Measurements from ENCODE around the gene SDC1.

The SDC1 gene

DNA sequence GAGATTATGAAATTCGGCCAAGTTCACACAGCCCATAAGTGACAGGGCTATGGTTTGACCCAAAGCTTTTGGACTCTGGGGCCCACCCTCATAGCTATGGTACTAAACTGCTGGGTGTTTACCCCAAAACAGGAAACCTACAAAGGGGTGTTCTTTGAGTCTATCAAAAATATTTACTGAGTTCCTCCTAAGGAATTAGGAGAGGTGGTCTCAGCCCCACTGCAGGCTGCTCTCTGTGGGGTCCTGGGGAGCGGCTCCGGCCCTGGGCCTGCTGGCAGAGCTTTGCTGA, 45.5 kb downstream of the SDC1 start:
- Mint-ChIP-seq H3K36me3 (no peaks in the 10 kb centered on the region), H3K4me1 (no peaks in the 10 kb centered on the region)
- ATAC-seq: no peak

DNA sequence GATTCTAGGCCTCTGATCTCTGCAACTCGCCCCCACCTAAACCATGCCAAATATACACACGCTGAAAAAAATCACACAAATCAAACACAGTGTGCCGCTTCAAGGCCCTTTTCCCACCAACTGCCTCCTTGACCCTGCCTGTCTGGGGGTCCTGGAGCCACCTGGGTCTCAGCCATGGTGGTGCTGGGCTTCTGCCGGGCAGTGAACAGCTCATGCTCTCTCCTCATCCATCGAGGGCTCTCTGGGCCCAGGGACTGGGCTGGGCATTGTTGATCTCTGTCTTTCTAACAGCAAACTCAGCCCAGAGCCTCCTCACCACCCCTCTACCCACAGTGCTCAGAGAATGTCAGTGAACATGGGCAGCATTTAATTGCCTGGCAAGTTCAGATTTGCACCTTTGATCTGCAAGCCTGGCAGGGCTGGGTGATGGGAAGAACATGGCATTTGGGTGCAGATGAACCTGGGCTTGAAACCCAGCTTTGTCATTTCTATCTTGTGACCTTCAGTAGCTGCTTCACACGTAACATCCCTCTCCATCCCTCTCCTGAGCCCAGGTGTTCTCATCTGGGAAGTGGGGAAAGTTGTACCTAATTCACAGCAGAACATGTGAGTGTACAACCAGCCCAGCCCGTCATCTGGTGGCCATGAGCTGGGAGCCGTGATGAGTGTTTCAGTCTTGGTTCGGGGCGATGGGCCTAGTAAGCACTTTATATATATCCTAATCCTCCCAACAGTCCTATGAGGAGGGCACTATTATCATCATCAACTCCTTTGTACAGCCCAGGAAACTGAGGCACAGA, 46.1 kb downstream of the SDC1 start:
- H3K27me3 Mint-ChIP-seq: no peaks in the 10 kb centered on the region
- H3K9me3 Mint-ChIP-seq: no peaks in the 10 kb centered on the region
- no peaks in the 10 kb centered on the region for H3K4me1 Mint-ChIP-seq
- ATAC-seq: no peak
- no peak overlapping the region for H3K27ac Mint-ChIP-seq
- no peaks in the 10 kb centered on the region for H3K36me3 Mint-ChIP-seq
- no peak overlapping the region for H3K4me3 Mint-ChIP-seq

More for the DNA sequence above, 45.5 kb downstream of the SDC1 start:
- H3K4me3 Mint-ChIP-seq: no peak overlapping the region
- no peaks in the 10 kb centered on the region for H3K9me3 Mint-ChIP-seq
- peaks cover 3% of the 10 kb centered on the region for H3K27me3 Mint-ChIP-seq
- no peak overlapping the region for H3K27ac Mint-ChIP-seq

- no peaks in the 10 kb centered on the region for H3K27me3 Mint-ChIP-seq
- ATAC-seq: no peak
- H3K27ac Mint-ChIP-seq: no peak overlapping the region
- no peak overlapping the region for H3K4me3 Mint-ChIP-seq
- no peaks in the 10 kb centered on the region for H3K4me1 Mint-ChIP-seq
- no peaks in the 10 kb centered on the region for H3K9me3 Mint-ChIP-seq
- no peaks in the 10 kb centered on the region for H3K36me3 Mint-ChIP-seq
These were observed 46.7 kb downstream of the SDC1 start for GRCh38 chr2:20178249-20178607.

- Mint-ChIP-seq H3K36me3 (no peaks in the 10 kb centered on the region), H3K9me3 (no peaks in the 10 kb centered on the region)
- no peak for ATAC-seq
These were observed 47.2 kb downstream of the SDC1 start for GRCh38 chr2:20177556-20178248.

GRCh38 chr2:20176760-20177159, 48.2 kb downstream of the SDC1 start:
- ATAC-seq: no peak
- Mint-ChIP-seq H3K36me3 (no peaks in the 10 kb centered on the region), H3K27ac (no peak overlapping the region), H3K9me3 (no peaks in the 10 kb centered on the region), H3K4me1 (no peaks in the 10 kb centered on the region), H3K27me3 (no peaks in the 10 kb centered on the region), H3K4me3 (no peak overlapping the region)

More at GRCh38 chr2:20177556-20178248, 47.2 kb downstream of the SDC1 start:
- no peak overlapping the region for H3K27ac Mint-ChIP-seq
- H3K4me3 Mint-ChIP-seq: no peak overlapping the region
- no peaks in the 10 kb centered on the region for H3K27me3 Mint-ChIP-seq
- no peaks in the 10 kb centered on the region for H3K4me1 Mint-ChIP-seq

DNA sequence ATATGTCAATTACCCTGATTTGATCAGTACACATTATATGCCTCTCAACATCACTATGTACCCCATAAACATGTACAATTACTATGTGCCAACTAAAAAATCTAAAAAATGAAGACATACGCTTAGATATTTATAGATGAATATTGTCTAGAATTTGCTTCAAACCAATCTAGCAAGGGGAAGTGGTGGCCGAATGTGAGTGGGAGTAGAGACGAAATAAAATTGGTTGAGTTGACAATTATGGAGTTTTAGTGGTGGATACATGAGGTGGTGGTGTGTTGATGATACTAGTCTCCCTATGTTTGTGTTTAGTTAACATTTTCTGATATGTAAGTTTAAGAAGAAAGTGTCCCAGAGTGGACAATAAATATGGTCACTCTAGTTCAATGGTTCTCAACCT, 49.0 kb downstream of the SDC1 start:
- ATAC-seq: no peak
- Mint-ChIP-seq H3K4me3 (no peak overlapping the region), H3K4me1 (no peaks in the 10 kb centered on the region), H3K9me3 (no peaks in the 10 kb centered on the region), H3K36me3 (no peaks in the 10 kb centered on the region), H3K27ac (no peak overlapping the region), H3K27me3 (no peaks in the 10 kb centered on the region)

- Mint-ChIP-seq H3K4me3 (no peak overlapping the region), H3K36me3 (no peaks in the 10 kb centered on the region), H3K27me3 (no peaks in the 10 kb centered on the region), H3K27ac (no peak overlapping the region), H3K9me3 (no peaks in the 10 kb centered on the region), H3K4me1 (no peaks in the 10 kb centered on the region)
- ATAC-seq: no peak
These were observed 49.7 kb downstream of the SDC1 start for GRCh38 chr2:20175267-20175666.

GRCh38 chr2:20174410-20174809, 50.5 kb downstream of the SDC1 start:
- H3K27ac Mint-ChIP-seq: no peak overlapping the region
- H3K4me1 Mint-ChIP-seq: no peaks in the 10 kb centered on the region
- ATAC-seq: no peak
- no peak overlapping the region for H3K4me3 Mint-ChIP-seq
- no peaks in the 10 kb centered on the region for H3K9me3 Mint-ChIP-seq
- no peaks in the 10 kb centered on the region for H3K27me3 Mint-ChIP-seq
- H3K36me3 Mint-ChIP-seq: no peaks in the 10 kb centered on the region

DNA sequence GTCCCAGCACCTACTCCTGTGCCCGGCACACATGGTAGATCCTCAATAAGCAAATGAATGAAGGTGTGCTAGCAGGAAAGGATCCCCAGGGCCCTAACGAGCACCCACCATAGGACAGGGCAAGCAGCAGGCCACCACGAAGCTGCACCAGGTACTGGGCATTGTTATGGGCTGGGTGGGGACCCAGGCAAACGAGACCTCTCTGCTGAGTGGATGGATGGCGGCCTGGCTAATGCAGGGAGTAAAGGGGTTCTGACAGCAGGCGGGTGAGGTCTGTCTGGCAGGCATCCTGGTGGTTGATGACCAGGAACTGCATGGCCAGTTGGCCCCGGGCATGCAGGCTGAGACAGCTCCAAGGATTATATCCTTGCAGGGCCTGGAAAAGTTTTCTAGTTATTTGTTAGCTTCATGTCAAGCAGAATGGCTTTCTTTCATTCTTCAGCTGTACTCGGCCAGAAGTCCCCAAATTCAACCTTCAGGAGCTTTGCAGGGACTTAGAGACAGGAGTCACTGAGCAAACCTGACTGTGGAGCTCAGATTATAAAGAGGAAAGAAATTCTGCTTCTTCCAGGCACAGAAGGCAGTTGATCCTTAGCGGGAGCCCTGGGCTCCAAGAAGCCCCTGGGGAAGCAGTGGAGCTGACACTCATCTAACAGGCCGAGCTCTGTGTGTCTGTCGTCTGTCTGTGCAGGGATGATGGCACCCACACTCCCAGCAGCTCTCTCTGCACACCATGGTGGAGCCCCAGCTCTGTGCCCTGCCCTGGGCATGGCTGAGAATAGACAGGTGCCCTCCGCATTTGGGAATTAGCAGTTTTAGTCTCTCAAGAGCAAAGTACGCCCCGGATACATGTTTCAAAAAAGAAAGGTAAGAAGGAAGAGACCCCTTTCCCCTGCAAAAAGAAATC, 51.2 kb downstream of the SDC1 start:
- H3K27ac Mint-ChIP-seq: no peak overlapping the region
- H3K36me3 Mint-ChIP-seq: no peaks in the 10 kb centered on the region
- no peak overlapping the region for H3K4me3 Mint-ChIP-seq
- H3K9me3 Mint-ChIP-seq: no peaks in the 10 kb centered on the region
- no peaks in the 10 kb centered on the region for H3K27me3 Mint-ChIP-seq
- H3K4me1 Mint-ChIP-seq: no peaks in the 10 kb centered on the region
- ATAC-seq: no peak

- Mint-ChIP-seq H3K27me3 (peaks cover 6% of the 10 kb centered on the region), H3K27ac (no peak overlapping the region), H3K4me1 (no peaks in the 10 kb centered on the region), H3K36me3 (no peaks in the 10 kb centered on the region), H3K9me3 (no peaks in the 10 kb centered on the region), H3K4me3 (no peak overlapping the region)
- no peak for ATAC-seq
These were observed 51.9 kb downstream of the SDC1 start for GRCh38 chr2:20173064-20173463.

DNA sequence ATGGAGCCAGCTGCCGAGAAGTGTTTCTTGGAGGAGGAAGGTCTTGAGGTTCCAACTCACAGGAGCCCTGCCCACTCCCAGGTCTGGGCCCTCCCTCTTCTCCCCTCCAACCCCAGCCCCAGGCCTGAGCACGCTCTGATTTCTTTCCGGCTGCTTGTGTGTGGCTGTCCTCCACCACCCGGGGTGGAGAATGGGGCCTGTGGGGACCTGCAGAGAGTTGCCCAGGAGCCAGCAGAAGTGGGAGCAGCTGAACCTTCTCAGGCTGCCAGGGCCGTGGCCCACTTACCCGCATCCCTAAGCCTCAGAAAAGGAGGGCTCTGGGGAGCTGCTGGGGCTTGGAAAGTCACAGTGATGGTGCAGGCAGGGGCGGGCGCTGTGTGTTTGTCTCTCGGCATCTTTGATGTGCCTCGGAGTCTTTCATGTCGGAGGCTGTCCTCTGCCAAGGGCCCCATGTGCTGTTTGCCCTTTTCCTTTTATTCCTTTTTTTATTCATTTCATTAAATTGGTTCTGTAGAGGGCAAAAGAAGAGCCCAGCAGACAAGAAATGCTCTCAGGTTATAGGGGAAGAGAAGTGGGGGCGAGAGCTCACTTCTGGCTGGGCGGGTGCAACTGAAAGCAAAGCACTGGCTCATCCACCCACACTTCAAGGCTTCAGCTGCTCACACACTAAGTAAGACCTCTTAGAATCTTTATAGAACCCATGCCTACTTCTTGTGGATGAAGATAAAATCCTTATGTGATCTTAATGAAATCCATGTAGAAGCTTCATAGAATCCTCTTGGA, 52.5 kb downstream of the SDC1 start:
- ATAC-seq: no peak
- no peaks in the 10 kb centered on the region for H3K9me3 Mint-ChIP-seq
- H3K4me3 Mint-ChIP-seq: no peak overlapping the region
- H3K36me3 Mint-ChIP-seq: no peaks in the 10 kb centered on the region
- no peak overlapping the region for H3K27ac Mint-ChIP-seq
- peaks cover 7% of the 10 kb centered on the region for H3K27me3 Mint-ChIP-seq
- no peaks in the 10 kb centered on the region for H3K4me1 Mint-ChIP-seq

- Mint-ChIP-seq H3K27me3 (peaks cover 7% of the 10 kb centered on the region), H3K4me1 (no peaks in the 10 kb centered on the region), H3K36me3 (no peaks in the 10 kb centered on the region), H3K9me3 (no peaks in the 10 kb centered on the region), H3K4me3 (no peak overlapping the region), H3K27ac (no peak overlapping the region)
- no peak for ATAC-seq
These were observed 53.4 kb downstream of the SDC1 start for GRCh38 chr2:20171445-20171977.

- H3K27ac Mint-ChIP-seq: no peak overlapping the region
- H3K27me3 Mint-ChIP-seq: peaks cover 7% of the 10 kb centered on the region
- no peak overlapping the region for H3K4me3 Mint-ChIP-seq
- ATAC-seq: no peak
- H3K36me3 Mint-ChIP-seq: no peaks in the 10 kb centered on the region
- no peaks in the 10 kb centered on the region for H3K4me1 Mint-ChIP-seq
- no peaks in the 10 kb centered on the region for H3K9me3 Mint-ChIP-seq
These were observed 54.2 kb downstream of the SDC1 start for GRCh38 chr2:20170704-20171250.

DNA sequence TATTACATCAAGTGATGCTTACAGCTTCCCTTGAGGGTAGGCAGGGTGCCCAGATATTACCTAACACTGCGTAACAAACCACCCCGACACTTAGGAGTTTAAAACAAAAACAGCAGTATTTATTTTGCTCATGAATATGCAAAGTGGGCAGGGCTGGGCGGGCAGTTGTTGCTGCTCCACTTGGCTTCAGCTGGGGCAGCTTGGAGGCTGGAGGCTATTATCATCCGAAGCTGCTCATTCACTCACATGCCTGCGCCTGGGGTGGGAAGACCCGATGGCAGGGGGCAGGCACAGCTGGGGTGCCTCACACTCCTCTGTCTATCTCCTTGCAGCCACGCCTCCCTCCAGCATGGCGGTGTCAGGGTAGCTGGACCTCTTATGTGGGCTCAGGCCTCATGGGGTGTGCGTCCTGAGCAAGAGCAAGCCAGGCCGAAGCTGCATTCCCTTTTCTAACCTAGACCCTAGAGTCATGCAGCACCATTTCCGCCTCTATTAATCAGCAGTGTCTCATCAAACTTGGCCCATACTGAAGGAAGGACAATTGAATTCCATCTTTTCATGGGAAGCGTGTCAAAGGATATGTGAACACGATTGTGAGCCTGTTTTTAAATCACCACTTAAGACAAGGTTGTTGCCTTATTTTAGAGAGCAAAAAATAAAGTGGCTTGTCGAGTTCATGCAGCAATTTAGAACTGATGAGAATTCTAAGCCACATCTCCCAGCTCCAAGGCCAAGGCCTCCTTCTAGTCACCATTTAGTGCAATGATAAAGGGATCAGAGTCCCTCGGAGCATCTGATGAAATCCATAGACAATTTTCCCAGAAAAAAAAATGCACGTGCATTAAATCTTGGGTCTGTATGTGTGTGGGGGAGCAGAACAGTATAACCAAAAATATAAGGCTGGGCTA, 54.9 kb downstream of the SDC1 start:
- Mint-ChIP-seq H3K36me3 (no peaks in the 10 kb centered on the region), H3K4me3 (no peak overlapping the region), H3K4me1 (no peaks in the 10 kb centered on the region), H3K27me3 (peaks cover 7% of the 10 kb centered on the region), H3K9me3 (no peaks in the 10 kb centered on the region), H3K27ac (no peak overlapping the region)
- ATAC-seq: no peak

Measured in stimulated activated memory B cell treated with anti-CD40 and anti-IgM and Interleukin-4, amounts not matched to agents 10 μg/mL and 1 μg/mL and 100 μg/mL, for 72 hours (primary cell).